HCT116 (cell line): ENCODE results near the gene RGSL1. TPM values are rescaled to one million over a fixed set of nuclear protein-coding genes. Genes with fewer than 3 reads are reported as not detected.

Experiments used
- ATAC-seq: fragments of 200-7000 bp; cut with Tn5 transposase; 2 replicates; pipeline ENCODE4 v1.9.1; 2020; ENCODE audit warnings: mild to moderate bottlenecking, moderate library complexity
- BruUV-seq: library from RNA; stranded (reverse); fragments of 400-500 nt; replicated peaks from 2 replicates; lab custom pipeline; 2021; lab: Mats Ljungman, UMichigan
- CTCF ChIA-PET: fragments of 300-600 bp; sonication (Branson Sonifier 250); formaldehyde crosslinking; loops from one replicate; lab custom pipeline; 2021; ENCODE audit warnings: antibody characterized with exemption; lab: Charles Lee
- POLR2A ChIA-PET: fragments of 300-600, 350-600 bp; sonication (Branson Sonifier 250); formaldehyde crosslinking; loops from one replicate; lab custom pipeline; 2021; ENCODE audit warnings: antibody characterized with exemption; lab: Charles Lee
- RAD21 ChIA-PET, 2 experiments: fragments of 300-600 bp; sonication (Branson Sonifier 250); formaldehyde crosslinking; loops; one replicate each; lab custom pipeline; 2023; ENCODE audit warnings: low total read pairs in 2 of 2; ENCODE audit not compliant: uncharacterized antibody in 2 of 2, unreplicated experiment in 2 of 2, low non-redundant PET in 1 of 2; lab: Charles Lee
- DNase-seq: peaks from one replicate; pipeline ENCODE4 v3.0.0-alpha.2; 2010; ENCODE audit warnings: low read depth, low spot score
- H2AFZ ChIP-seq: fragments of 200-600 bp; shearing (Covaris generic), sonication (generic); 2 replicates; pipeline ENCODE4 v1.6.1; 2017; ENCODE audit warnings: low read depth, mixed run types, mixed read lengths, antibody characterized with exemption, low read length; ENCODE audit not compliant: poor library complexity, severe bottlenecking
- H3K27ac ChIP-seq: 2 replicates; pipeline ENCODE4 v1.5.1; 2012; ENCODE audit warnings: low read depth, low read length
- H3K27me3 ChIP-seq: fragments of 200-600 bp; sonication (generic); 2 replicates; pipeline ENCODE4 v1.6.1; 2016; ENCODE audit warnings: mixed run types, low read length, mixed read lengths; ENCODE audit not compliant: insufficient read depth
- H3K36me3 ChIP-seq, 2 experiments: fragments of 200-500 bp in 1 of 2; fragments of 200-600 bp in 1 of 2; sonication (Bioruptor generic) in 1 of 2; sonication (generic) in 1 of 2; 2 replicates each; pipeline versions ENCODE4 v1.5.1 to v1.6.1; 2014 to 2016; ENCODE audit warnings: low read length in 2 of 2, inconsistent platforms in 1 of 2, mixed read lengths in 1 of 2, mixed run types in 1 of 2; ENCODE audit not compliant: insufficient read depth in 2 of 2, control insufficient read depth in 1 of 2
- H3K4me1 ChIP-seq, 2 experiments: fragments of 200-600 bp in 1 of 2; sonication (generic) in 1 of 2; 2 replicates each; pipeline versions ENCODE4 v1.5.1 to v1.6.1; 2012 to 2017; ENCODE audit warnings: low read length in 2 of 2, inconsistent platforms in 1 of 2, mild to moderate bottlenecking in 1 of 2, mixed read lengths in 1 of 2, mixed run types in 1 of 2, moderate library complexity in 1 of 2; ENCODE audit not compliant: insufficient read depth in 2 of 2, control insufficient read depth in 1 of 2
- H3K4me2 ChIP-seq: fragments of 200-600 bp; sonication (generic); 2 replicates; pipeline ENCODE4 v1.6.1; 2017; ENCODE audit warnings: mixed run types, low read length, mixed read lengths
- H3K4me3 ChIP-seq, 2 experiments: fragments of 200-600 bp in 1 of 2; sonication (generic) in 1 of 2; replicated peaks in 1 of 2; 2 replicates each; pipeline ENCODE4 v1.5.1; 2011 to 2016; ENCODE audit warnings: low read length in 2 of 2, control low read depth in 1 of 2, low read depth in 1 of 2, mild to moderate bottlenecking in 1 of 2, mixed read lengths in 1 of 2, mixed run types in 1 of 2
- H3K79me2 ChIP-seq: fragments of 200-600 bp; sonication (generic); 2 replicates; pipeline ENCODE4 v1.6.1; 2017; ENCODE audit warnings: mild to moderate bottlenecking, mixed run types, low read length, moderate library complexity, mixed read lengths; ENCODE audit not compliant: insufficient read depth
- H3K9ac ChIP-seq: fragments of 200-600 bp; sonication (generic); 2 replicates; pipeline ENCODE4 v1.6.1; 2016; ENCODE audit warnings: low read length, mixed read lengths
- H3K9me2 ChIP-seq: fragments of 200-600 bp; sonication (generic), shearing (Covaris generic); 2 replicates; pipeline ENCODE4 v1.6.1; 2017; ENCODE audit warnings: mixed run types, mild to moderate bottlenecking, moderate library complexity; ENCODE audit not compliant: insufficient read depth
- H3K9me3 ChIP-seq, 2 experiments: fragments of 200-500 bp in 1 of 2; fragments of 200-600 bp in 1 of 2; sonication (Bioruptor generic) in 1 of 2; sonication (generic) in 1 of 2; 2 replicates each; pipeline ENCODE4 v1.6.1; 2014 to 2017; ENCODE audit warnings: low read length in 2 of 2, mixed read lengths in 2 of 2, inconsistent platforms in 1 of 2, low read depth in 1 of 2, mild to moderate bottlenecking in 1 of 2, mixed run types in 1 of 2, moderate library complexity in 1 of 2; ENCODE audit not compliant: control insufficient read depth in 1 of 2, insufficient read depth in 1 of 2
- H4K20me1 ChIP-seq: fragments of 200-600 bp; sonication (generic), shearing (Covaris generic); 2 replicates; pipeline ENCODE4 v1.6.1; 2017; ENCODE audit warnings: mixed run types, mild to moderate bottlenecking, moderate library complexity; ENCODE audit not compliant: insufficient read depth
- CEBPB ChIP-seq: IDR thresholded peaks from 2 replicates; pipeline ENCODE4 v1.6.1; 2012; ENCODE audit warnings: low read depth
- ELF1 ChIP-seq: IDR thresholded peaks from 2 replicates; pipeline ENCODE4 v1.6.1; 2012; ENCODE audit warnings: low read depth, borderline replicate concordance
- EZH2 ChIP-seq: fragments of 200-600 bp; sonication (generic); IDR thresholded peaks from 2 replicates; pipeline ENCODE4 v1.6.1; 2017; ENCODE audit warnings: antibody characterized with exemption, mixed run types
- MAX ChIP-seq: IDR thresholded peaks from 2 replicates; pipeline ENCODE4 v1.6.1; 2012
- POLR2A ChIP-seq: IDR thresholded peaks from 2 replicates; pipeline ENCODE4 v1.7.0; 2011; ENCODE audit warnings: borderline replicate concordance; ENCODE audit not compliant: insufficient read depth, insufficient read length; ENCODE audit errors: extremely low read depth
- RAD21 ChIP-seq: IDR thresholded peaks from 2 replicates; pipeline ENCODE4 v1.6.1; 2012; ENCODE audit warnings: low read depth, mild to moderate bottlenecking
- SIN3A ChIP-seq: IDR thresholded peaks from 2 replicates; pipeline ENCODE4 v1.6.1; 2012; ENCODE audit warnings: low read depth
- SP1 ChIP-seq: IDR thresholded peaks from 2 replicates; pipeline ENCODE4 v1.6.1; 2012; ENCODE audit warnings: low read depth
- TCF7L2 ChIP-seq: IDR thresholded peaks from 2 replicates; pipeline ENCODE4 v1.7.0; 2011; ENCODE audit warnings: borderline replicate concordance, inconsistent platforms; ENCODE audit not compliant: insufficient read depth, insufficient read length; ENCODE audit errors: extremely low read depth
- YY1 ChIP-seq: IDR thresholded peaks from 2 replicates; pipeline ENCODE4 v1.6.1; 2011; ENCODE audit warnings: low read length, low read depth, moderate library complexity, mild to moderate bottlenecking; ENCODE audit not compliant: insufficient replicate concordance; ENCODE audit errors: extremely low read depth
- ZNF274 ChIP-seq: fragments of 200-500 bp; sonication (Bioruptor generic); IDR thresholded peaks from 2 replicates; pipeline ENCODE4 v1.6.1; 2014; ENCODE audit warnings: mild to moderate bottlenecking, low read depth, low read length, inconsistent platforms
- intact Hi-C: fragments of 100-400 bp; cut with micrococcal nuclease; formaldehyde crosslinking; loops from 2 replicates; pipeline ENCODE4 v1.10.0; 2022
- total RNA-seq: library from RNA; stranded (reverse); gene quantifications from one replicate; pipeline ENCODE4 v1.2.1, GENCODE V29; 2021; ENCODE audit not compliant: unreplicated experiment
- TF ChIP-seq, protein P1 (sequence below): IDR thresholded peaks from 2 replicates; pipeline ENCODE4 v1.6.1; 2012; ENCODE audit warnings: low read depth

RGSL1 gene
- total RNA-seq, 1 experiment from 2014 or later: not detected

- H3K27me3 ChIP-seq: no peaks in the 10 kb centered on the region
- no peak overlapping the region for H3K9ac ChIP-seq
- ATAC-seq: no peak
- CTCF ChIA-PET: interaction anchor here (17.3 kb wide), 1 partner anchor 176 kb away, joined by 412 read pairs; the partner anchor contains the start of gene NPL
- H3K27ac ChIP-seq: no peak overlapping the region
- no peak overlapping the region for H2AFZ ChIP-seq
- no peaks in the 10 kb centered on the region for H3K9me2 ChIP-seq
- POLR2A ChIA-PET: no interaction called here
- H3K9me3 ChIP-seq: no peaks in the 10 kb centered on the region
- no peak overlapping the region for H3K4me3 ChIP-seq
- H3K36me3 ChIP-seq: no peaks in the 10 kb centered on the region
- intact Hi-C loops: no loop called here
- DNase-seq: no peak
- H3K4me2 ChIP-seq: no peak overlapping the region
- TF ChIP-seq ELF1 (no peak), POLR2A (no peak), ZNF274 (no peak), MAX (no peak), YY1 (no peak), EZH2 (no peak), RAD21 (no peak), SP1 (no peak), SIN3A (no peak), TCF7L2 (no peak), CEBPB (no peak)
- TF ChIP-seq, protein P1, sequence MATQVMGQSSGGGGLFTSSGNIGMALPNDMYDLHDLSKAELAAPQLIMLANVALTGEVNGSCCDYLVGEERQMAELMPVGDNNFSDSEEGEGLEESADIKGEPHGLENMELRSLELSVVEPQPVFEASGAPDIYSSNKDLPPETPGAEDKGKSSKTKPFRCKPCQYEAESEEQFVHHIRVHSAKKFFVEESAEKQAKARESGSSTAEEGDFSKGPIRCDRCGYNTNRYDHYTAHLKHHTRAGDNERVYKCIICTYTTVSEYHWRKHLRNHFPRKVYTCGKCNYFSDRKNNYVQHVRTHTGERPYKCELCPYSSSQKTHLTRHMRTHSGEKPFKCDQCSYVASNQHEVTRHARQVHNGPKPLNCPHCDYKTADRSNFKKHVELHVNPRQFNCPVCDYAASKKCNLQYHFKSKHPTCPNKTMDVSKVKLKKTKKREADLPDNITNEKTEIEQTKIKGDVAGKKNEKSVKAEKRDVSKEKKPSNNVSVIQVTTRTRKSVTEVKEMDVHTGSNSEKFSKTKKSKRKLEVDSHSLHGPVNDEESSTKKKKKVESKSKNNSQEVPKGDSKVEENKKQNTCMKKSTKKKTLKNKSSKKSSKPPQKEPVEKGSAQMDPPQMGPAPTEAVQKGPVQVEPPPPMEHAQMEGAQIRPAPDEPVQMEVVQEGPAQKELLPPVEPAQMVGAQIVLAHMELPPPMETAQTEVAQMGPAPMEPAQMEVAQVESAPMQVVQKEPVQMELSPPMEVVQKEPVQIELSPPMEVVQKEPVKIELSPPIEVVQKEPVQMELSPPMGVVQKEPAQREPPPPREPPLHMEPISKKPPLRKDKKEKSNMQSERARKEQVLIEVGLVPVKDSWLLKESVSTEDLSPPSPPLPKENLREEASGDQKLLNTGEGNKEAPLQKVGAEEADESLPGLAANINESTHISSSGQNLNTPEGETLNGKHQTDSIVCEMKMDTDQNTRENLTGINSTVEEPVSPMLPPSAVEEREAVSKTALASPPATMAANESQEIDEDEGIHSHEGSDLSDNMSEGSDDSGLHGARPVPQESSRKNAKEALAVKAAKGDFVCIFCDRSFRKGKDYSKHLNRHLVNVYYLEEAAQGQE: no peak
- peaks cover 0 to 8% of the 10 kb centered on the region in 2 experiments; a peak in 2 of 4 replicates for H3K4me1 ChIP-seq
- RAD21 ChIA-PET: no interaction called here
- BruUV-seq: no TSS peak
- no peaks in the 10 kb centered on the region for H4K20me1 ChIP-seq
- no peaks in the 10 kb centered on the region for H3K79me2 ChIP-seq
Observed at GRCh38 chr1:182608845-182609610, 159.1 kb downstream of the RGSL1 start.

Other genes with a start within 250 kb of the RGSL1 start
- 165 TPM for gene GLUL, start 58.4 kb upstream of the RGSL1 start, total RNA-seq
- gene TEDDM1, start 49.5 kb upstream of the RGSL1 start, total RNA-seq: not detected
- 2.9 TPM for gene RNASEL, start 139.1 kb downstream of the RGSL1 start, total RNA-seq
- gene RGS16, start 154.2 kb downstream of the RGSL1 start, total RNA-seq: 6.5 TPM
- not detected for gene RGS8, start 234.4 kb downstream of the RGSL1 start, total RNA-seq